H9 (cell line): ENCODE results near the gene KCNK10. TPM values are rescaled to one million over a fixed set of nuclear protein-coding genes. Genes with fewer than 3 reads are reported as not detected.

ENCODE experiments used
- DNase-seq: peaks from one replicate; pipeline ENCODE4 v3.0.0-alpha.2; 2017
- H2AFZ ChIP-seq: one replicate; pipeline ENCODE4 v1.6.1; 2013; ENCODE audit warnings: mild to moderate bottlenecking, low read length, control low read depth, moderate library complexity
- H2AK5ac ChIP-seq: 2 replicates; pipeline ENCODE4 v1.6.1; 2013; ENCODE audit warnings: low read length, control low read depth, mixed read lengths; ENCODE audit not compliant: insufficient read length
- H2BK120ac ChIP-seq: one replicate; pipeline ENCODE4 v1.6.1; 2013; ENCODE audit warnings: low read depth, mild to moderate bottlenecking, low read length, control low read depth, inconsistent platforms; ENCODE audit not compliant: poor library complexity, severe bottlenecking
- H2BK12ac ChIP-seq: 2 replicates; pipeline ENCODE4 v1.6.1; 2013; ENCODE audit warnings: low read length, control low read depth, mixed read lengths, low read depth; ENCODE audit not compliant: insufficient read length
- H2BK15ac ChIP-seq: 2 replicates; pipeline ENCODE4 v1.6.1; 2013; ENCODE audit warnings: low read depth, low read length, control low read depth
- H2BK20ac ChIP-seq: one replicate; pipeline ENCODE4 v1.6.1; 2013; ENCODE audit warnings: low read depth, mild to moderate bottlenecking, low read length, control low read depth, inconsistent platforms; ENCODE audit not compliant: poor library complexity, severe bottlenecking
- H2BK5ac ChIP-seq: 2 replicates; pipeline ENCODE4 v1.6.1; 2013; ENCODE audit warnings: low read length, control low read depth, mixed read lengths; ENCODE audit not compliant: insufficient read length
- H3K14ac ChIP-seq: 2 replicates; pipeline ENCODE4 v1.6.1; 2013; ENCODE audit warnings: low read length, control low read depth; ENCODE audit not compliant: insufficient read depth
- H3K18ac ChIP-seq: 2 replicates; pipeline ENCODE4 v1.6.1; 2013; ENCODE audit warnings: low read depth, mild to moderate bottlenecking, mixed read lengths, low read length, control low read depth; ENCODE audit not compliant: insufficient read length
- H3K23ac ChIP-seq: 2 replicates; pipeline ENCODE4 v1.6.1; 2013; ENCODE audit warnings: low read length, control low read depth, mixed read lengths, low read depth; ENCODE audit not compliant: insufficient read length
- H3K23me2 ChIP-seq: 2 replicates; pipeline ENCODE4 v1.6.1; 2013; ENCODE audit warnings: low read depth, mild to moderate bottlenecking, mixed read lengths, low read length, control low read depth; ENCODE audit not compliant: insufficient read length, poor library complexity, severe bottlenecking
- H3K27ac ChIP-seq: 2 replicates; pipeline ENCODE4 v1.5.1; 2013; ENCODE audit warnings: low read length, control low read depth, mixed read lengths, low read depth; ENCODE audit not compliant: insufficient read length
- H3K27me3 ChIP-seq: 2 replicates; pipeline ENCODE4 v1.6.1; 2013; ENCODE audit warnings: low read length, control low read depth, inconsistent platforms; ENCODE audit not compliant: insufficient read depth
- H3K4ac ChIP-seq: 2 replicates; pipeline ENCODE4 v1.6.1; 2013; ENCODE audit warnings: low read depth, mild to moderate bottlenecking, control low read depth, inconsistent platforms, low read length, moderate library complexity
- H3K4me1 ChIP-seq: 2 replicates; pipeline ENCODE4 v1.6.1; 2013; ENCODE audit warnings: low read length, control low read depth, inconsistent platforms; ENCODE audit not compliant: insufficient read depth
- H3K4me2 ChIP-seq: 2 replicates; pipeline ENCODE4 v1.6.1; 2013; ENCODE audit warnings: low read length, control low read depth, mixed read lengths; ENCODE audit not compliant: insufficient read length, insufficient read depth
- H3K56ac ChIP-seq: 2 replicates; pipeline ENCODE4 v1.6.1; 2013; ENCODE audit warnings: low read depth, mild to moderate bottlenecking, mixed read lengths, low read length, control low read depth; ENCODE audit not compliant: insufficient read length
- H3K79me1 ChIP-seq: 2 replicates; pipeline ENCODE4 v1.6.1; 2013; ENCODE audit warnings: low read depth, mild to moderate bottlenecking, moderate library complexity, low read length, control low read depth, inconsistent platforms; ENCODE audit not compliant: insufficient read depth, poor library complexity, severe bottlenecking
- H3K79me2 ChIP-seq: 2 replicates; pipeline ENCODE4 v1.6.1; 2013; ENCODE audit warnings: low read length, control low read depth, inconsistent platforms; ENCODE audit not compliant: insufficient read depth
- H3K9ac ChIP-seq: 2 replicates; pipeline ENCODE4 v1.6.1; 2013; ENCODE audit warnings: low read length, control low read depth, mixed read lengths; ENCODE audit not compliant: insufficient read length; ENCODE audit errors: extremely low read depth
- H3K9me3 ChIP-seq: one replicate; pipeline ENCODE4 v1.6.1; 2013; ENCODE audit warnings: low read depth, low read length, inconsistent platforms; ENCODE audit not compliant: control insufficient read depth
- H3T11ph ChIP-seq: one replicate; pipeline ENCODE4 v1.6.1; 2013; ENCODE audit warnings: mild to moderate bottlenecking, low read length, control low read depth, inconsistent platforms
- H4K20me1 ChIP-seq: one replicate; pipeline ENCODE4 v1.6.1; 2013; ENCODE audit not compliant: control insufficient read depth, insufficient read length, insufficient read depth
- H4K5ac ChIP-seq: 2 replicates; pipeline ENCODE4 v1.6.1; 2013; ENCODE audit warnings: low read depth, mild to moderate bottlenecking, mixed read lengths, low read length, control low read depth; ENCODE audit not compliant: insufficient read length
- H4K8ac ChIP-seq: replicated peaks from 2 replicates; pipeline ENCODE4 v1.6.1; 2013; ENCODE audit warnings: low read length, control low read depth, mixed read lengths, low read depth; ENCODE audit not compliant: insufficient read length
- H4K91ac ChIP-seq: 2 replicates; pipeline ENCODE4 v1.6.1; 2013; ENCODE audit warnings: low read depth, mild to moderate bottlenecking, moderate library complexity, mixed read lengths, low read length, control low read depth; ENCODE audit not compliant: insufficient read length
- H3K27ac Mint-ChIP-seq, 3 experiments: 2 replicates in 2 of 3; 3 replicates in 1 of 3; pipeline ENCODE4 v1.8.0; 2020 to 2021; ENCODE audit warnings: mixed read lengths in 3 of 3, mild to moderate bottlenecking in 1 of 3, moderate library complexity in 1 of 3
- H3K27me3 Mint-ChIP-seq: 2 replicates; pipeline ENCODE4 v1.8.0; 2021; ENCODE audit warnings: low read depth, mild to moderate bottlenecking, moderate library complexity, mixed read lengths
- H3K36me3 Mint-ChIP-seq, 3 experiments: 2 replicates in 2 of 3; 3 replicates in 1 of 3; pipeline ENCODE4 v1.8.0; 2020 to 2021; ENCODE audit warnings: low read depth in 3 of 3, mixed read lengths in 3 of 3; ENCODE audit not compliant: insufficient read depth in 1 of 3
- H3K4me1 Mint-ChIP-seq, 2 experiments: 2 replicates each; pipeline ENCODE4 v1.8.0; 2020; ENCODE audit warnings: mixed read lengths in 2 of 2
- H3K4me3 Mint-ChIP-seq, 2 experiments: 2 replicates in 1 of 2; 3 replicates in 1 of 2; pipeline ENCODE4 v1.8.0; 2020 to 2021; ENCODE audit warnings: mild to moderate bottlenecking in 2 of 2, mixed read lengths in 2 of 2, moderate library complexity in 1 of 2
- H3K9me3 Mint-ChIP-seq, 2 experiments: 2 replicates in 1 of 2; 3 replicates in 1 of 2; pipeline ENCODE4 v1.8.0; 2020; ENCODE audit warnings: mild to moderate bottlenecking in 2 of 2, mixed read lengths in 2 of 2, moderate library complexity in 1 of 2
- WGBS: extraction: QIAGEN DNeasy Blood & Tissue Kit; methylation state at CpG from one replicate; pipeline ENCODE4 v1.1.7; 2013; ENCODE audit warnings: missing lambda C conversion rate, low lambda C conversion rate, mixed read lengths; ENCODE audit not compliant: insufficient read length; ENCODE audit errors: extremely low coverage; 5-methylcytosine and 5-hydroxymethylcytosine counted together
- total RNA-seq: library from RNA; stranded (reverse); gene quantifications from 2 replicates; pipeline ENCODE4 v1.2.1, GENCODE V29; 2021
- TF ChIP-seq, protein P1 (sequence below): fragments of 200-600 bp; sonication (generic); conservative IDR thresholded peaks from 3 replicates; pipeline ENCODE4 v1.8.0; 2021; ENCODE audit warnings: antibody characterized with exemption, mild to moderate bottlenecking

KCNK10 gene
- total RNA-seq, 1 experiment from 2014 or later, result 0.33 TPM

DNA sequence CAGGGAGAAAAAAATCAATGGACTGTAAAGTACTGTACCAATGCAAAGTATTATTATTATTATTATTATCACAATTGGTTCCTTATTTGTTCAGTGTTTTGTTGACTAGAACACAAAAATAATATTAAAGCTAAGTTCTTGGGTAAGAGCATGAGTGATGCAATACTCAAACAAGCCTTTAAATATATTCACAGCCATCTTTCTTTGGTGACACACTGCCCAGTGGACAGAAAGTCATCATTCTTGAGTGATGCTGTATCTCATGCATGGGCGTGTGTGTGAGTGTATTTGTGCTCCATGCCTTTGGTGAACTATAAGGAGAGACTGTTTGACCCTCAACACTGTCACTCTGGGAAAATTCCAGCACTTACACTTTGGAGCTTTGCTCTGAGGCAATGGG is 93.6 kb downstream of the KCNK10 start:
- no peak overlapping the region for H3K56ac ChIP-seq
- WGBS, result no CpG with 5 or more reads among the region's 1 CpG
- H3K14ac ChIP-seq, result no peak overlapping the region
- H2AFZ ChIP-seq, result no peak overlapping the region
- H4K5ac ChIP-seq, result no peak overlapping the region
- H3K36me3 Mint-ChIP-seq, result no peaks in the 10 kb centered on the region
- TF ChIP-seq, protein P1, sequence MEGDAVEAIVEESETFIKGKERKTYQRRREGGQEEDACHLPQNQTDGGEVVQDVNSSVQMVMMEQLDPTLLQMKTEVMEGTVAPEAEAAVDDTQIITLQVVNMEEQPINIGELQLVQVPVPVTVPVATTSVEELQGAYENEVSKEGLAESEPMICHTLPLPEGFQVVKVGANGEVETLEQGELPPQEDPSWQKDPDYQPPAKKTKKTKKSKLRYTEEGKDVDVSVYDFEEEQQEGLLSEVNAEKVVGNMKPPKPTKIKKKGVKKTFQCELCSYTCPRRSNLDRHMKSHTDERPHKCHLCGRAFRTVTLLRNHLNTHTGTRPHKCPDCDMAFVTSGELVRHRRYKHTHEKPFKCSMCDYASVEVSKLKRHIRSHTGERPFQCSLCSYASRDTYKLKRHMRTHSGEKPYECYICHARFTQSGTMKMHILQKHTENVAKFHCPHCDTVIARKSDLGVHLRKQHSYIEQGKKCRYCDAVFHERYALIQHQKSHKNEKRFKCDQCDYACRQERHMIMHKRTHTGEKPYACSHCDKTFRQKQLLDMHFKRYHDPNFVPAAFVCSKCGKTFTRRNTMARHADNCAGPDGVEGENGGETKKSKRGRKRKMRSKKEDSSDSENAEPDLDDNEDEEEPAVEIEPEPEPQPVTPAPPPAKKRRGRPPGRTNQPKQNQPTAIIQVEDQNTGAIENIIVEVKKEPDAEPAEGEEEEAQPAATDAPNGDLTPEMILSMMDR, result no peak
- no peak for DNase-seq
- no peak overlapping the region for H2BK120ac ChIP-seq
- no peak overlapping the region for H3K4me2 ChIP-seq
- H2BK20ac ChIP-seq, result no peak overlapping the region
- H4K20me1 ChIP-seq, result no peaks in the 10 kb centered on the region
- peaks cover 4 to 7% of the 10 kb centered on the region in 2 experiments for H3K4me1 Mint-ChIP-seq
- no peak overlapping the region for H3K18ac ChIP-seq
- no peaks in the 10 kb centered on the region for H3K79me2 ChIP-seq
- H3T11ph ChIP-seq, result no peak overlapping the region
- no peaks in the 10 kb centered on the region for H3K4me1 ChIP-seq
- no peaks in the 10 kb centered on the region for H3K23me2 ChIP-seq
- no peak overlapping the region for H3K4ac ChIP-seq
- H3K27me3 Mint-ChIP-seq, result no peaks in the 10 kb centered on the region
- no peaks in the 10 kb centered on the region; a peak in 1 of 5 replicates for H3K9me3 Mint-ChIP-seq
- H3K27ac ChIP-seq, result no peak overlapping the region
- no peak overlapping the region for H3K27ac Mint-ChIP-seq
- H2BK5ac ChIP-seq, result no peak overlapping the region
- H2BK15ac ChIP-seq, result no peak overlapping the region
- no peak overlapping the region for H4K91ac ChIP-seq
- no peak overlapping the region for H2BK12ac ChIP-seq
- no peak overlapping the region for H3K9ac ChIP-seq
- H3K27me3 ChIP-seq, result no peaks in the 10 kb centered on the region
- no peak overlapping the region for H3K4me3 Mint-ChIP-seq
- H3K9me3 ChIP-seq, result no peaks in the 10 kb centered on the region
- no peak overlapping the region for H3K23ac ChIP-seq
- no peaks in the 10 kb centered on the region for H3K79me1 ChIP-seq
- H4K8ac ChIP-seq, result no peak overlapping the region
- H2AK5ac ChIP-seq, result no peak overlapping the region
